Activated CD4-positive, alpha-beta T cell treated with anti-CD3 and anti-CD28 coated beads, Interleukin-2, amount 50 U/mL, for 16 hours (primary cell): ENCODE results near the gene ZNF69.
"Not testable (repeated sequence)": the region's sequence is repeated elsewhere in the genome, so short reads cannot be mapped to it uniquely, and the experiment has no call there.

Experiments used
- DNase-seq: peaks from one replicate; pipeline ENCODE4 v3.0.0-alpha.2; 2020

ZNF69 gene

DNA sequence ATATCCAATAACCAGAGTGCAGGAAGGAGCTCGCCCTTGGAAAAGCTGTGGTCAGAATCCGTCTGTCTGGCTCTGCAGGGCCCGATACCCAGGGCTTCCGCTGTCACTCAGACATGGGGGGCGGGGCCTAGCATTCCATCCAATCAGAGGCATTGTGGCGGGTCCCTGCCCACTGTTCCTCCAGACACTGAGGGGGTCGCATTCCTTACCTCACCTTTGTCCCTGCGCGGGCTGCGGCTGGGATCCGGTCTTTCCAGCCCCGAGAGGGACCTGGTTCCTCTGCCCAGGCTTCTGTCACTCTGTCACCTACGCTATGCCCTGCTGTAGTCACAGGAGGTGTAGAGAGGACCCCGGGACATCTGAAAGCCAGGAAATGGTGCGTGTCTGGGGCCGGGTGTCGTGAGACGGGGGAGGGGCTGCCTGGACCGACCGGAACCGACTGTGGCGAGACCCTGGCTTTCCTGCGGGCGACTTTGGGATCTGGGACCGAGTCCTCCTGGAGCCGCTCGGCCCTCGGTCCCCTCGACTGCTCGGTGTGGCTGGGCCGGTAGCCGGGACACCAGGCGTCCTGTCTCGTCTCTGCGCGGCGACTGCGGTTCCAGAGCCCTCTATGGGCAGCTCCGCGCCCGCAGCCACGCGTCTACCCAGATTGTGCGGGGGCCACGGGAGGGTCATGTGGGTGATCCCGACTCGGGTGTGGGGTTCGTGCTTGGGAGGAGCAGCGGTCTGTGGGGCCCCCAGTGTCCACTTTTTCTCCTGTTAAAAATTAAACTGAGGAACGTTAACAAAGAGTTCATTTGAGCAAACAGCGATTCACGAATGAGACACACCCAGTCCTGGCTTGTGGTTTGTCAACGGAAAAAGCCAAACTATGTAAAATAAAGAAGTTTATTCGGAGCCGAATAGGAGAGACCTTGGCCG is at the start of gene ZNF69:
Gene ZNF69, plus strand, starts transcription at position 172 of the 921 bp plus-strand sequence. Its CDS starts 142 bp downstream, at position 314.
- DNase-seq = peak; percentile 5

DNA sequence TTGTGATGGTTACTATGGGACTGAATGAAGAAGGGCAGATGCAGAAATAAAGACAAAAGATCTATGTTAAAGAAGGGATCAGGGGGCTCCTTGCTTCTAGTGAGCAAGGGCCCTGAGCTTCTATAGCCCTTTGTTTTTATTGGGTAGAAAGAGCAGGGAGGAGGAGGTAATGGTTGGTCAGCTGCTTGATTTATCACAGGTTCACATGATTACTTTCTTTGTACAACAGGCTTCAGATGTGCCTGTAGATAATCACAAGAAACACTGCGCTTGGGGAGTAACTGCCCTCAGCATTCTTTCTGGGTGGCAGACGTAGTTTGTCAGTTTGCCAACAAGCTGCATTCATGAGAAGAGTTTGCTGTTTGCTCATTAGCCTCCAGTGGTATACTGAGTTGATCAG is 43.9 kb upstream of the ZNF69 start:
- no peak for DNase-seq

DNA sequence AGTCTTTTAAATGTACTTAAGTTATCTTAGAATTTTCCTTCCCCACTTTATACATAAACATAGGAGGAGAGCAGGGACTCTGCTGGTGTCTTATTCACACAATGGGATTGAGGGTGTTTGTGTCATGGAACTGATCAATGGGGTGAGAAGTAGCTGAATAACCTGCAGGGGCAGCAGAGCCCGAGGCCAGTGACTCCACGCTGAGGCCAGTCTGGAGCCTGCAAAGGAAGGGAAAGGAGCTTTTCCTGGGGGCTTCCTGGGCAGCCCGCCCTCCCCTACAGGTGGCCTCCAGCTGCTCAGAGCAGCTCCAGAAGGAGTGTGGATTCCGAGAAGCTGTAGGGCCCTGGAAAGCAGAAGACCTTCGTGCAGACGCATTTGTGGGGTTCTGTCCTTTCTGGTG is 40.0 kb upstream of the ZNF69 start:
- DNase-seq = not testable (repeated sequence)

DNA sequence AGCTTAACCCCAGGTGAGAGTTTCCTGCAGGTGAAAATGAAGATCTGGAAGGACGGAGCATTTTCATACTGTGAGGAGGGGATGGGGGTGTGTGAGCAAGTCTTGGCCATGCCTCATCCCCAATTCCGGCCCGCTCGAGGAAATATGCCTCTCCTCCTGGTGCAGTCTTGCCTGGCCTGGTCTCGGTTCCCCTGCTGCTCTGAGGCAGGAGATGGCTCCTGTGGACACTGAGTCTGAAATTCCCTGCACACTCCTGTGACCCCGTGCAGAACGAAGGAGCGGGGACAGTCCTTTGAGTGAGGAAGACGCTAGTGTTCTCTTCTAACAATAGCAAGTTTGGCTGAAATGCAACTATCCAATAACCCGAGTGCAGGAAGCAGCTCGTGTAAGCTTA is 39.4 kb upstream of the ZNF69 start:
- DNase-seq = no peak

DNA sequence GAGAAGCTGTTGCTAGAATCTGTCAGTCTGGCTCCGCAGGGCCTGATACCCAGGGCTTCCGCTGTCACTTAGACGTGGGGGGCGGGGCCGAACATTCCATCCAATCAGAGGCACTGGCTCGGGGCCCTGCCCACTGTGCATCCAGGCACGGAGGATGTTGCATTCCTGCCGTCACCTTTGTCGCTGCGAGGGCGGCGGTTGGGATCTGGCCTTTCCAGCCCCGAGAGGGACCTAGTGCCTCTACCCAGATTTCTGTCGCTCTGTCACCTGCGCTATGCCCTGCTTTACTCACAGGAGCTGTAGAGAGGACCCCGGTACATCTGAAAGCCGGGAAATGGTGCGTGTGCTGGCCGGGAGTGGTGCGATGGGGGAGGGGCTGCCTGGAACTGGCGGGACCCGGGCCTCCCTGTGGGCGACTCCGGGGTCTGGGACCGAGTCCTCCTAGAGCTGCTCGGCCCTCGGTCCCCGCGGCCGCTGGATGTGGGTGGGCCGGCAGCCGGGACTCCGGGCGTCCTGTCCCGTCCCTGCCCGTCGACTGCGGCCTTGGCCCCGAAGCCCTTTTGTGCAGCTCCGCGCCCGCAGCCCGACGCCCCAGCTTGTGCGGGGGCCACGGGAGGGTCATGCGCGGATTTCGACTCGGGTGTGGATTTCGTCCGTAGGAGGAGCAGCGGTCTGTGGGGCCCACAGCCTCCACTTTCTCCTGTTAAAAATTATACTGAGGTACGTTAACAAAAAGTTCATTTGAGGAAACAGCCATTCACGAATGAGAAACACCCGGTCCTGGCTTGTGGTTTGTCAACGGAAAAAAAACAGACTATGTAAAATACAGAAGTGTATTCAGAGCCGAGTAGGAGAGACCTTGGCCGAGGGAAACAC is 38.8 kb upstream of the ZNF69 start, which contains the start of gene ZNF439:
Gene ZNF439, plus strand, starts transcription at position 133 of the 876 bp plus-strand sequence. Its CDS starts 142 bp downstream, at position 275.
- peak; percentile 52 for DNase-seq

DNA sequence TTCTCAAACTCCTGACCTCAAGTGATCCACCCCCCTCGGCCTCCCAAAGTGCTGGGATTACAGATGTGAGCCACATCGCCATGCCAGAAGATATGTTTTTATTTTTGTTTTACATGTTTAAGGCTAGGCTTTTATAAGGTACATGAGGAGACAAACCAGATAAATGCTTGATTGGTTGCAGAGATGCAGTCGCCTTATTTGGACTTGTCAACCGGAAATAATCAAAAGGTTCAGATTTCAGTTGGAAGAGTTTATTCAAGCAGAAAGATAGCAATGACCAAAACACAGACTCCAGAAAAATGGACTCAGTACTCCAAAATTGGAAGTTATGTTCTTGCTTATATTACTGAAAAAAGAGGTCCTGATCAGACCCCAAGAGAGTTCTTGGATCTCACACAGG is 37.3 kb upstream of the ZNF69 start:
- not testable (repeated sequence) for DNase-seq

DNA sequence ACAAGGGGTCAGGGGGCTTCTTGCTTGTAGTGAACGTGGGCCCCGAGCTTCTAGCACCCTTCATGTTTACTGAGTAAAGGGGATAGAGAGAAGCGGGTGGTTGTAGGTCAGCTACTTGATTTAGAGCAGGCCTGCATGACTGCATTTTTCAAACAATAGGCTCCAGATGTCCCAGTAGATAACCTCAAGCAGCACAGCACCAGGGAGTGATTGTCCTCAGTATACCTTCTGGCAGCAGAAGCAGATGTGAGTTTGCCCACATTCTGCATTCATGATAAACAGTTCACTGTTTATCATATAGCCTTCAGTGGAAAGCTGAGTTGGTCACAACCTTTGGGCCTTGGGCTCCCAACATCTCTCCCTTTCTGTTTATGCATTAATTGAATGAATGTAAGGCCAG is 34.2 kb upstream of the ZNF69 start:
- no peak for DNase-seq

DNA sequence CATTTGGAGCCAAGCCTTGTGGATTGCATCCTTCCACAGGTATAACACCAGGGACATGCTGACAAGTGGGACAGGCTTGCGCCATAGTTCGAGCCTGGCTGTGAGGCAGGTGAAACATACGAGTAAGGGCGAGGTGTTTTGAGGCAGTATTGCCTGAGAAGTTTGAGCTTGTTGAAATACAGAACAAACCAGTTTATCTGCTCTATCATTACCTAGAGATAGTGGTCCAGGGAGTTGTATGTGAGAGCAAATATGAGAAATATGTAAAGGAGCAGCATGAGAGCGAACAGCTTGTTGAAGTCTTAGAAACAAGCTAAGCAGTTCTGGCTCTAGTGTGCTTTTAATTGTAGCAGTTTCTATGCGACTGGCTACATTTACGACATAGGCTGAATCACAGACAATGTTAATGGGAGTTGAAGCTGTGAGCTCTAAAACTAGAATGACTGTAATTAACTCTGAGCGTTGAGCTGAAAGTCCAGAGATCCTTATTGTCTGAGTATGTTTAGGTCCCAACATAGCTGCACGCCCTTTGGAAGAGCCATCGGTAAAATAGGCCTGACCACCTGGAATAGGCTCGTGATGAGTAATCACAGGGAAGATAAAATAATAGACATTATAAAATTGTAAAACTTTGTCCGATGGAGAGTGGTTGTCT is 30.9 kb upstream of the ZNF69 start:
- no peak for DNase-seq

DNA sequence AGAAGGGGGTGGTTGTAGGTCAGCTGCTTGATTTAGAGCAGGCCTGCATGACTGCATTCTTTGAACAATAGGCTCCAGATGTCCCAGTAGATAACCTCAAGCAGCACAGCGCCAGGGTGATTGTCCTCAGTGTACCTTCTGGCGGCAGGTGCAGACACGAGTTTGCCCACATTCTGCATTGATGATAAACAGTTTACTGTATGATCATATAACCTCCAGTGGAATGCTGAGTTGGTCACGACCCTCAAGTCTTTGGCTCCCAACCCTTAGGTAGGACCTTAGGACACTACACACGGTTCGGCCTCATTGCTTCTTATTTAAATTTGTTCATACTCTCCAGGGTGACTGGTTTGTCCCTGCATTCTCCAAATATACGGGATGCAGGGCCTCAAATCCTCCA is 26.9 kb upstream of the ZNF69 start:
- no peak for DNase-seq

DNA sequence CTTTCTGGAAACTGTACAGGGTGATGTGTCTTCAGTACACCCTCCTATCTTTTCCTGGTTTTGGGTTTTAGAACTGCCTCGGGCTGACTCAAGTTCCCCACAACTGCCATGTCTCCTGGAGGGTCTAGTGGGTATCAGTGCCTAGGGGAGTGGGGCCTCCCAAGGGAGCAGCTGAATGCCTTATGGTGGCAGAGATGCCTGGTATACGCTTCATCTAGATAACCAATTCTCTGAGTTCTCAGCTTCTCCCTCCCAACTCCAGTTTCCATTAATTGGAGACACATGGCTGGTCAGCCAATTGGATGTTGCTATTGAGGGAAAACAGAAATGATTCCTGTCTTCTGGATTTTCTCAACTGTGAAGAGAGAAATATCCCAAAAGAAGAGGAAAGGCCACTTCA is 26.3 kb upstream of the ZNF69 start:
- DNase-seq = no peak

DNA sequence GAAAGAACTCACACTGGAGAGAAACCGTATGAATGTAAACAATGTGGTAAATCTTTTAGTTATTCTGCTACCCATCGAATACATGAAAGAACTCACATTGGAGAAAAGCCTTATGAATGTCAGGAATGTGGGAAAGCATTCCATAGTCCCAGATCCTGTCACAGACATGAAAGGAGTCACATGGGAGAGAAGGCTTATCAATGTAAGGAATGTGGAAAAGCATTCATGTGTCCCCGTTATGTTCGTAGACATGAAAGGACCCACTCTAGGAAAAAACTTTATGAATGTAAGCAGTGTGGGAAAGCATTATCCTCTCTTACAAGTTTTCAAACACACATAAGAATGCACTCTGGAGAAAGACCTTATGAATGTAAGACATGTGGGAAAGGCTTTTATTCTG is 19.8 kb upstream of the ZNF69 start:
- DNase-seq = not testable (repeated sequence)

DNA sequence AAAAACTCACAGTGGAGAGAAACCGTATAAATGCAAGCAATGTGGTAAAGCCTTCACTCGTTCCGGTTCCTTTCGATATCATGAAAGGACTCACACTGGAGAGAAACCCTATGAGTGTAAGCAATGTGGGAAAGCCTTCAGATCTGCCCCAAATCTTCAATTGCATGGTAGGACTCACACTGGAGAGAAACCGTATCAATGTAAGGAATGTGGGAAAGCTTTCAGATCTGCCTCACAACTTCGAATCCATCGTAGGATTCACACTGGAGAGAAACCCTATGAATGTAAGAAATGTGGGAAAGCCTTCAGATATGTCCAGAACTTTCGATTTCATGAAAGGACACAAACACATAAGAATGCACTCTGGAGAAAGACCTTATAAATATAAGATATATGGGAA is 19.4 kb upstream of the ZNF69 start:
- no peak for DNase-seq

DNA sequence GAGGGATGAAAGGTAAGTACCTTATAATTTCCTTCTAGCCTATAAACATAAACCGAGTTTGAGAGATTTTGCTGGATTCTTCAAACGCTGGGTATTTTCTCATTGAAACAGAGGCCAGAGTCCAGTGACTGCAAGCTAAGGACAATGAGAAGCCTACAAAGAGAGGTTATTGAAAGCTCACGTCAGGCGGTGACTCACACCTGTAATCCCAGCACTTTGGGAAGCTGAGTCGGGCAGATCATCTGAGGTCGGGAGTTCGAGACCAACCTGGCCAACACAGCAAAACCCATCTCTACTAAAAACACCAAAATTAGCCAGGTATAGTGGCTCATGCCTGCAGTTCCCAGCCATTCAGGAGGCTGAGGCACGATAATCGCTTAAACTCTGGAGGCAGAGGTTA is 15.0 kb upstream of the ZNF69 start:
- DNase-seq = no peak

DNA sequence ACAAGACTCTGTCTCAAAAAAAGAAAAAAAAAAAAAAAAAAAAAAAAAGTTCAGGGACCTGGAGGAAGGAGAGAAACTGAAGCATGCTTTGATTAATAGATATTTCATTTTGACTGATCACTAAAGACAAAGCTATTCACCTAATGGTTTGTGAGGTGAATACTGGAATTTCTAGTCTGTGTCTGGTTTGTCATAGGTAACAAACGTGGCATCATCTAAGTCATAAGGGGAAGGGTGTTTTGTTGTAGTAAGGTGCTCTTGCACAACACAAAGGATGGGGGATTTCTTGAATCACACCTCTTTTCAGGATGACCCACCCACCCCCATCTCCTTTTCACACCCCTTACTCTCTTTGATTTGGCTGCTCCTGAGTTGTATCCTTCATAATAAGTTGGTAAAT is 13.8 kb upstream of the ZNF69 start:
- no peak for DNase-seq

DNA sequence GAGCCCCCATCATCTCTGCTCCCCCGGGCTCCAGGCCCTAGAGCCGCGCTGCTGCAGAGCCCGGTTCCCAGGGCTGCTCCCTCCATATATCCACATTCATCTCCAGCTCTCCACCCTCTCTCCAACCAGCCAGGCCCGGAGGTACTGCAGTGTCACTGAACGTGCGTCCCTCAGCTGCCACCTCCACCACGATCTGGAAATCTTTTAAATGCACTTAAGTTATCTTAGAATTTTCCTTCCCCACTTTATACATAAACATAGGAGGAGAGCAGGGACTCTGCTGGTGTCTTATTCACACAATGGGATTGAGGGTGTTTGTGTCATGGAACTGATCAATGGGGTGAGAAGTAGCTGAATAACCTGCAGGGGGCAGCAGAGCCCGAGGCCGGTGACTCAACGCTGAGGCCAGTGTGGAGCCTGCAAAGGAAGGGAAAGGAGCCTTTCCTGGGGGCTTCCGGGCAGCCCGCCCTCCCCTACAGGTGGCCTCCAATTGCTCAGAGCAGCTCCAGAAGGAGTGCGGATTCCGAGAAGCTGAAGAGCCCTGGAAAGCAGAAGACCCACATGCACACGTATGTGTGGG is 7.8 kb upstream of the ZNF69 start:
- DNase-seq = peak; percentile 24

DNA sequence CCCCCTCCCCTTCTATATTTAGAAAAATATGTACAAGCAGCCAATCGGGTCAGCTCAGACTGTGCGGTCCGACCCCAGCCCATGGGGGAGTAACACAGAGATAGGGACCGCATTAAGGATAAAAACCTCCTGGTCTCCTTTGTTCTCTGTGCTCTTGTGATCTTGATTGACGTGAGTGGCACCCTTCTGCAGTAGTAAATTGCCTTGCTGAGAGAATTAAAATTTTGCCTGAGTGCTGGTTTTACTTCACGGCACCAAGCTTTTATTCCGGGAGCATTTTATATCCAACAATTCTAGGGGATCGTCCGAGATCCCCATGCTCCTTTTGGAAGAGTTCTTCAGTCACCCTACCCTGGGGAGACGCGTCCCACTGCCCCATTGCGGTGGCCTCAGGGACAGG is 7.0 kb upstream of the ZNF69 start:
- DNase-seq = no peak

DNA sequence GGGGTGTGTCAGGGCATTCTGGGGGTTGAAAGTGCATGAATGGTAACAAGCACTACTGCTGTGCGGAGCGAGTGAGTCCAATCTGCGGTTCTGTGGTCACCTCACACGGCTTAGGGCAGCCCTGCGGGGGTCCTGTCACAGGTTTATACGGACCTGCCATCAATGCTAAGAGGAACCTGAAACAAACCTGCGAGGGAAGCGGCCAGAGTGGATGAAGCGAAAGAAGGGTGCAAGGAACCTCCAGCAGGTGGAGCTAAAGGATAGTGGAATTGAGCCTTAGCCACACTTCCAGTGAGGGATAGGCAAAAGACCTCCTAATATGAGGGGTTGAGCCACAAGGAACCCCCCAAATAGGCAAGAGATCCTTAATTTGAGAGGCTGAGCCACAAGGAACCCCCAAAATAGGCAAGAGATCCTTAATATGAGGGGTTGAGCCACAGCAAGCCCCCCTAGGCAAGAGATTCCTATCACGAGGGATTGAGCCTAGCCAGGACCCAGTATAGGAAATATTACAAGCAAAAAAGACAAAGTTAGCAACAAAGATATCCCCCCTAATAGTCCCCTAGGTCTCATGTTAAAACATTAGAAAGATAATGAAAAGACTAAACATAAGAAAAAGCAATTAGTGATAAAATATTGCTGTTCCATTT is 6.3 kb upstream of the ZNF69 start:
- DNase-seq = peak; percentile 52

DNA sequence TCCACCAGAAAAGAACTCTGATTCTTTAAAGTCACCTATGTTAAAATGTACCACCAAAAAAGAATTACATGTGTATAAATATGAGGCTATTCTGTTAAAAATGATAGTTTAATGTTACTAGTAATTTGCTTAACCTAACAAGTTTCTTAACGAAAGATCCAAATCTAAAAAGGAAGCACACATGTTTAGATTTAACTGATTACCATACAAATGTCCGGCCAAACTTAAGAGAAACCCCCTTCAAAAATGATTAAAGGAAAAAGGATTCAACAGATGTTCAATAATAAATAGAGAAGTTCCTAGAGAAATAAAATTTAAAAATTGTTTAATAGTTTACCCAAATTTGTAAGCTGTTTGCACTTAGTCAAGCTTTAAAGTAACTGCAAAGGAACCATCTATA is 5.0 kb upstream of the ZNF69 start:
- no peak for DNase-seq

DNA sequence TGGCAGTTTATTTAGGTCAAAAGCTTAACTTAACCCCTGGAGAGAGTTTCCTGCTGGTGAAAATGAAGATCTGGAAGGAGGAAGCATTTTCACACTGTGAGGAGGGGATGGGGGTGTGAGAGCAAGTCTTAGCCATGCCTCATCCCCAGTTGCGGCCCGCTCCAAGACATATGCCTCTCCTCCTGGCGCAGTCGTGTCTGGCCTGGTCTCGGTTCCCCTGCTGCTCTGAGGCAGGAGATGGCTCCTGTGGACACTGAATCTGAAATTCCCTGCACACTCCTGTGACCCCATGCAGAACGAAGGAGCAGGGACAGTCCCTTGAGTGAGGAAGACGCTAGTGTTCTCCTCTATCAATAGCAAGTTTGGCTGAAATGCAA is 360 bp upstream of the ZNF69 start:
- no peak for DNase-seq

DNA sequence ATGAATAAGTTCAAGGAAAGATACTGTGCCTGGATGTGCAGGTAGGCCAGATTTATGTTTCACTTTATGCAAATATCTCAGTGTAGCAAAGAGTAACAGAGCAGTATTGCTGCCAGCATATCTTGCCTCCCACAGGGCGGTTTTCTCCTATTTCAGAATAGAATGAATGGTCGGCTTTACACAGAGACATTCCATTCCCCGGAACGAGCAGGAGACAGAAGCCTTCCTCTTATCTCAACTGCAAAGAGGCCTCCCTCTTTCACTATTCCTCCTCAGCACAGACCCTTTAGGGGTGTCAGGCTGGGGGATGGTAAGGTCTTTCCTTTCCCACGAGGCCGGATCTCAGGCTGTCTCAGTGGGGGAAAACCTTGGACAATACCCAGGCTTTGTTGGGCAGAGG is 2.3 kb downstream of the ZNF69 start:
- DNase-seq = not testable (repeated sequence)

DNA sequence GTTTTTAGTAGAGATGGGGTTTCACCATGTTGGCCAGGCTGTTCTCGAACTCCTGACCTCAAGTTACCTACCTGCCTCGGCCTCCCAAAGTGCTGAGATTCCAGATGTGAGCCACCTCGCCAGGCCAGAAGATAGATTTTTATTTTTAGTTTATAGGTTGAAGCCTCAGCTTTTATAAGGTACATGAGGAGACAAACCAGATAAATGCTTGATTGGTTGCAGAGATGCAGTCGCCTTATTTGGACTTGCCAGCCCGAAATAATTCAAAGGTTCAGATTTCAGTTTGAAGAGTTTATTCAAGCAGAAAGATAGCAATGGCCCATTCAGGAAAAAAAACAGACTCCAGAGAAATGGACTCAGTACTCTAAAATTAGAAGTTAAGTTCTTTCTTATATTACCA is 3.1 kb downstream of the ZNF69 start:
- no peak for DNase-seq

DNA sequence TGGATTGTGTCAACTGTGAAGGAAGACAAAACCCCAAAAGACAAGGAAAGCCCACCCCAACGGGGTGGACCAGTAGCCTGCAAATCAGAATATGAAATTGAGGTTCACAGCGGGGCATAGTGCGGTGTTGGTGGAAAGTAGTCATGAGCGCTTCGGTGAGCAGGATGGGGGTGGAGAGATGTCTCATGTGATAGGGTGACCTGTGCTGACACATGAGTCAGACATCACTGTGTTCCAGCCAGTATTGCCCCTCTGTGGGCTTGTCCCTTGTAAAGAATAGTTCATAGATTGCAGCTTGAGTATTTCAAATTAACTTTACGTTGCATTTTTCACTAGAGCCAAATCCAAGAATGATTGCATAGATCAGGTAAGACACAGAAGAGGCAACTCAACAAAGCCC is 7.3 kb downstream of the ZNF69 start:
- DNase-seq = no peak
